ENCODE results near the gene SPATC1L.

Gene SPATC1L

GRCh38 chr21:46120301-46121285 lies 63.7 kb downstream of the SPATC1L start:
- DNase-seq (ENCODE audit: low spot score), result no peak

DNA sequence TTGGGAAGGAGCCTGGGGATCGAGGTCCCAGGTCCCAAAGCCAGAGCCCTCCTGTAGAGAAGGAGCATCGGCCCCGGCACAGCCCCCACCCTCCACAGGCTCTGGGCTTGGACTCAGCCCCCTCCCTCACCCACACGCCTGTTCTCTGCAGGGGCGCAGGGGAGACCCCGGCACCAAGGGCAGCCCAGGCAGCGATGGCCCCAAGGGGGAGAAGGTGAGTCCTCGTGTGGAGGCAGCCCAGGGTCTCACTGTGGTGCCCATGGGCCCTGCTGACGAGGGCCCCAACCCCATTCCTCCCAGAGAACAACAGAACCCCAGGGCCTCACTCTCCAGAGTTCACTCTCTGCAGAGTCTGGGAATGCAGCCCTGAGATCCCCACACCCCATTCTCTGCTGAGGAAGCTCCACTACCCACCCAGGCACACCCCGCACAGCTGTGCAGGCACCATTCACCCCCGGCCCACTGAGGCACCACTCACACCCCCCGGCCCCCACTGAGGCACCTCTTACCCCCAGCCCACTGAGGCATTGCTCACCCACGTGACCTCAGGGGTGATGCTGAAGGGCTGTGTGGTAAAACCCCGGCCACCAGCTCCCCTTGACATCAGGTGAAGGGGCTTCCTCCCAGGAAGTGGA lies 64.5 kb downstream of the SPATC1L start:
- DNase-seq (ENCODE audit: low spot score), result no peak

GRCh38 chr21:46119144-46119636 lies 65.1 kb downstream of the SPATC1L start:
- no peak for DNase-seq (ENCODE audit: low spot score)

- no peak for DNase-seq (ENCODE audit: low spot score)
Observed at GRCh38 chr21:46118316-46119143, 65.7 kb downstream of the SPATC1L start.

DNA sequence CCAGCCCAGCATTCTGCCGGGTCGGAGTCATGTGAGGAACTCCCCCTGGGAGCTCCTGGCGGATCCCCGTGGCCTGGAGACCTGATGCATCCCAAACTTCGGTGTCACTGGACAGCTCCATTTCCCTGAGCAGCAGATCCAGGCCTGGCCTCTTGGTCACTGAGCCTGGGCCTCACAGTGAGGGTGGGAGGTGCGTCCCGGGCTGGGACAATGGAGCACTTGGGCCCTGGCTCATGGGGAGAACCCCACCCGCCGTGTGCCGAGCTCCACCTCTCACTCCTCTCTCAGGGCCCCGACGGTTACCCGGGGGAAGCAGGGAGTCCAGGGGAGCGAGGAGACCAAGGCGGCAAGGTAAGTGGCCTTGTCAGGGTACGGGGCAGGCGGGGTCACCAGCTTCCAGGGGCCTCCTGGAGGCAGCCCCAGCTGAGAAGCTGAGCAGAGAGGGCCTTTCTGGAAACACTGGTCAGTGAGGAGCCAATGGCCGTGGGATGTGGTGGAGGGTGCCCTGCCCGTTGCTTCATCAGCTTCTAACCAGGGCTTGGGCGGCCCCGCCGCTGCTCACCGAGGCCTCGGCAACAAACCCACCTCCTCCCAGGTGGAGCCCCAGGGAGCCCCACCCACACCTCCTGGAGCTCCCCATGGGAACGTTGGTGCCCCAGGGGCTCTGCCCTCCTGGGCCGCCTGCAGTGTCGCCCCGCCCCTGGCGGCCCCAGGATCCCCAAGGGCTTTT lies 66.5 kb downstream of the SPATC1L start:
- no peak for DNase-seq (ENCODE audit: low spot score)

- no peak for DNase-seq (ENCODE audit: low spot score)
Observed at GRCh38 chr21:46116776-46117585, 67.3 kb downstream of the SPATC1L start.

GRCh38 chr21:46116189-46116775 lies 68.0 kb downstream of the SPATC1L start:
- no peak for DNase-seq (ENCODE audit: low spot score)

GRCh38 chr21:46115441-46116188 lies 68.6 kb downstream of the SPATC1L start:
- no peak for DNase-seq (ENCODE audit: low spot score)

DNA sequence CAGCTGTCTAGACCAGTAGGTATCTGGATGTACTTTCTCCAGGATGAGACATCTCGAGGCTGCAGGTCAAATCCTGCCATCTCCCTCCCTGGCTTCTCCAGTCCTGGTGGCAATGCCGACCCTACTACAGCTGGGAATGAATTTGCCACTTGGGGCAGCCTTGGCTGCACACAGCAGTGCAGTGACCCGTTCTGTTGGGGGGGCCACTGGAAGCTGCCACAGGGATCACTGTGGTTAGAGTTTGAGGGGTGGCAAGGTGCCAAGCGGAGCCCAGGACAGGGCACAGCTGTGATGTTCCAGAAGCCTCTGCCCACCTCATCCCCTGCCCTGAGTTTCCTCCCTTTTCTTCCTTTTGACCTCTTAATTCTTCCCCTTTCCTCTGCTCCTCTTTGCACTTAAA lies 69.3 kb downstream of the SPATC1L start:
- no peak for DNase-seq (ENCODE audit: low spot score)

GRCh38 chr21:46113497-46114176 lies 70.6 kb downstream of the SPATC1L start:
- no peak for DNase-seq (ENCODE audit: low spot score)

GRCh38 chr21:46112725-46113215 lies 71.5 kb downstream of the SPATC1L start:
- no peak for DNase-seq (ENCODE audit: low spot score)

- no peak for DNase-seq (ENCODE audit: low spot score)
Observed at GRCh38 chr21:46111857-46112724, 72.2 kb downstream of the SPATC1L start.

DNA sequence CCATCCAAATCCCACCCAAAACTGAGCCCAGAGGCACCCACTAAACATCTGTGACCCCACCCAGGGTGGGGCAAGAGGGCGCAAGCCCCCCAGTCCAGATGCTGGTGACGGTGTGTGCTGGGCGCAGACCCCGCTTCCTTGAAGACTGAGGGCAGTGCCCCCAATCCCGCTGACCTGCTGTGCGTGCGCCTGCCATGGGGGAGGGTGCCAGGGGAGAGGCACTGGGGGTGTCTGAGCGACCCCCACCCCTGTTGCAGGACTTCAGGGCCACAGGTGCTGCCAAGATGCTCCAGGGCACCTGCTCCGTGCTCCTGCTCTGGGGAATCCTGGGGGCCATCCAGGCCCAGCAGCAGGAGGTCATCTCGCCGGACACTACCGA lies 73.1 kb downstream of the SPATC1L start:
- no peak for DNase-seq (ENCODE audit: low spot score)
